NOMO-1 (cell line): ENCODE results near the gene MFF.
A peak's percentile ranks its signal among the peaks of the same experiment; 100 is the strongest.

ENCODE experiments used
- DNase-seq, 2 experiments: peaks; one replicate each; lab custom pipeline; 2025; ENCODE audit not compliant: unreplicated experiment in 2 of 2; lab: John Stamatoyannopoulos, UW

MFF gene, protein sequence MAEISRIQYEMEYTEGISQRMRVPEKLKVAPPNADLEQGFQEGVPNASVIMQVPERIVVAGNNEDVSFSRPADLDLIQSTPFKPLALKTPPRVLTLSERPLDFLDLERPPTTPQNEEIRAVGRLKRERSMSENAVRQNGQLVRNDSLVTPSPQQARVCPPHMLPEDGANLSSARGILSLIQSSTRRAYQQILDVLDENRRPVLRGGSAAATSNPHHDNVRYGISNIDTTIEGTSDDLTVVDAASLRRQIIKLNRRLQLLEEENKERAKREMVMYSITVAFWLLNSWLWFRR

DNA sequence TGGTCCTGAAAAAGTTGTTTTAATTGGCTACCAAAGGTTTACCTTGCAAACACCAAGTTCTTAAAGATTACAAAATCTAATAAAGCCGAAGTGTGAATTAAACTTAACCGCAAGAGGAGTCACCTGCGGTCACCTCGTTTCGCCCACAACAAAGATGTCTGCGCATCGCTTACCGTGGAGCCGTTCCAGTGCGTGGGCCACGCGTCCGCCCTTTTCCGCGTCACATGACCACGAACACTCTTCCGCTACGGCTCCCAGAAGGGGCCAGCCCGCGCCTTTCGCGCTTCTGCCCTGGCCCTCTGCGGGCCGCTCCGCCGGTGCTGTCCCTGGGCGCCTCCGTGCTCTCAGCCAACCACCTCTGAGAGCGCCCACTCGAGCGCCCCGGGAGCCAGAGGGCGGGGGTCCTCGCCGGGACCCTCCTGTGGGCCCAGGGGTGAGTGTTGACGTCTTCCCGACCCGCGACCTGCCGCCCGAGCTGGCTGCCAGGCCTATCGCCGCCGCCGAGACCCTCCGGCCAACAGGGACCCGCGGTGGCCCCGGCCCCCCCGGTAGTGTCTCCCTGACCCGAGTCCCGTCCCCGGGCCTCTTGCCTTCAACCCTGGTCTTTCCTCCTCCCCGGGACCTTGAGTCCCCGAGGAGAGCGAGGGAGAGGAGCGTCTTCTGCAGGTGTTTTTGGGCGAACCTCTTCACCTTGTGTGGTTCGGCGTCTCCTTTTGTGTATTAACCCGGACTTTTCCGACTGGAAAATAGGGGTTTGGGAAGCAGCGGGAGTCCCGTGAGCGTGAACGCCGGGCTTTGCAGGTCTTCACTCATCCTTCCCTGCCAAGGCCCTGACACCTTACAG is at the start of gene MFF:
MFF (plus strand) TSS at position 257 of the 844 bp plus-strand sequence. CDS start 5,415 bp downstream, outside the sequence.
- DNase-seq: peak; percentile 94 to 95

GRCh38 chr2:227280895-227281294 is 44.2 kb upstream of the MFF start:
- DNase-seq: no peak

GRCh38 chr2:227285741-227286236 is 39.3 kb upstream of the MFF start:
- no peak for DNase-seq

- DNase-seq: no peak
Observed at GRCh38 chr2:227287771-227288170, 37.3 kb upstream of the MFF start.

- no peak for DNase-seq
Observed at GRCh38 chr2:227292314-227292713, 32.7 kb upstream of the MFF start.

GRCh38 chr2:227293531-227293930 is 31.5 kb upstream of the MFF start:
- DNase-seq: no peak

GRCh38 chr2:227295806-227296205 is 29.2 kb upstream of the MFF start:
- no peak for DNase-seq

DNA sequence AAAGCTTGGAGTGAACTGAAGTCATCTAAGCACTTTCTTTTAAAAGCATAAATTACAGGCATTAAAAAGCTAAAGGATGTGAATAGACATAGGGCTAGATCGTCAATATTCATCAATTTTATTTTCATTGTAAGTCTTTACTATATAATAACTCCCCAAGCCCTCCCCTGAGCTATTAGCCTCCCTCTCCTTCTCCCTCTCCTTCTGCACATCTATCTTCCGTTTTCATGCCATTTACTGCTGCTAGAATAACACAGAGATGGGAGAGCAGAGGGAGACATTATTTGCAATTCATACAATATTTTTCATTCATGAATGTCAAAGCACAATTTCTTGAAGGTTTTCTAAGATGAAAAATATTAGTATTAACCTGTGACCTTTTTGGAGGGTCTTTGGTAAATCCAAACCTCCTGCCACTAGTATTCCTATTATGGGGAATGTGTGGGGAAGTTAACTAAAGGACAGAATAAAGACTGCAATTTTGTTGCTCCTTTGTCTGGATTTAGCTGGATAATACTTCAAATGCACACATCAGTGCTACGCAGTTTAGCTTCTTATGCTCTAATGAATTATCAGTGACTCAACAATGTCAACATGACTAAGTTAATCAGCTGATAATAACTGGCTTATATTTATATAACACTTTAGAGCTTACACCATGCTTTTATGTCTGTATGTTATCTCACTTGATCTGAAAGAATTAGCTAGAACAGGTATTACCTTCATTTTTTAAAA is 28.2 kb upstream of the MFF start:
- no peak for DNase-seq

DNA sequence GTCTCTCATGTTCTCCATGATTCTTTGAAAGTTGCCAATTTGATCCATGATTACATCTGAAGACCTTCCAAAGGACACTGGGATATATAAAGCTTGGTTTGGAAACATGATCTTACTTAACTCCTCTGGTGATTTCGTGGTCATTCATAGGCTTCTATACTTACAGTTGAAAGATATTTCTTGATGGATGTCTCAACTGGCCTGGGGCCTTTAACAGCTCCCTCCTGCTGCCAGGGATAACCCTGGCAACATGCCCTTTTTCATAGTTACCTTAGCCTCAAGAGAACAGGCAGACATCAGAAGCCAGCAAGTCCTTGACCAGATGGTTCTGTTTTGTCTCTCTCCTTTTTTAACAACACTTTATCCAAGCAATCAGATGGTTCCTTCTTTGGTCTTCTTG is 23.5 kb upstream of the MFF start:
- DNase-seq: no peak

- DNase-seq: no peak
Observed at GRCh38 chr2:227308784-227309183, 16.3 kb upstream of the MFF start.

GRCh38 chr2:227310756-227311110 is 14.3 kb upstream of the MFF start:
- no peak for DNase-seq

- DNase-seq: no peak
Observed at GRCh38 chr2:227311861-227312506, 13.1 kb upstream of the MFF start.

DNA sequence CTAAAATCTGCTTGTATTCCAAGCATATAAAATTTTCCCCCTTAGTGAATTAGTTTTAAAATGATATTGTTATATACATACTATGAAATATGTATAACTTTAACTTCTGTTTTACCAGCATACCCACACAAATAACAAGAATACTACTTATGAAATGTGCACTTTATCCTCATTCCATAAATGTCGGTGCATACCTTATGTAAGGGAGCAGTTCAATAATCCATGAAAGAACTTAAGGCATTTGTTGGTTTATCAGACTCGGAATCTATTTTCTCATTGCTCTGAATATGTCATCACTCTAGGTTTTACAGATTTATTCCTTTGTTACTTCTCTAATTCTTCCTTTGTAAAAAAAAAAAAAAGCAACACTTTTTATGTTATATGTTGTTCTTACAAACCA is 12.5 kb upstream of the MFF start:
- DNase-seq: no peak

GRCh38 chr2:227313310-227313709 is 11.7 kb upstream of the MFF start:
- no peak for DNase-seq

GRCh38 chr2:227317834-227318233 is 7.2 kb upstream of the MFF start:
- no peak for DNase-seq

DNA sequence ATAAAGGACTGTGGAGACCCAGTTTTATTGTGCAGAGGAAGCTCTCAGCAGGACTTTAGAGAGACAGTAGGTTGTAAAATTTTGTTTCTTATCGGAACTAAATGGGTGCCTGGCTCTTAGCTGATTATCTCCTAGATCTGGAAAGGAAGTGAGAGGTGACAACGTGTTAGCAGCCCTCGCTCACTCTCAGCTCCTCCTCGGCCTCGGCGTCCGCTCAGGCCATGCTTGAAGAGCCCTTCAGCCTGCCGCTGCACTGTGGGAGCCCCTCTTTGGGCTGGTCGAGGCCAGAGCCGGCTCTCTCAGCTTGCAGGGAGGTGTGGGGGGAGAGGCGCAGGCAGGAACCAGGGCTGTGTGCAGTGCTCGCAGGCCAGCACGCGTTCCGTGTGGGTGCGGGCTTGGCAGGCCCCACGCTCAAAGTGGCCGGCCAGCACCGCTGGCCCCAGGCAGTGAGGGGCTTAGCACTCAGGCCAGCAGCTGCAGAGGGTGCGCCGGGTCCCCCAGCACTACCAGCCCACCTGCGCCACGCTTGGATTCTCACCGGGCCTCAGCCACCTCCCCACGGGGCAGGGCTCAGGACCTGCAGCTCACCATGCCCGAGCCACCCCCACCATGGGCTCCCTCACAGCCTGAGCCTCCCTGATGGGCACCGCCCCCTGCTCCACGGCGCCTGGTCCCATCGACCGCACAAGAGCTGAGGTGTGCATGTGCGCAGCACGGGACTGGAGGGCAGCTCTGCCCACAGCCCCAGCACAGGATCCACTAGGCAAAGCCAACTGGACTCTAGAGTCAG is 4.6 kb upstream of the MFF start:
- no peak for DNase-seq

DNA sequence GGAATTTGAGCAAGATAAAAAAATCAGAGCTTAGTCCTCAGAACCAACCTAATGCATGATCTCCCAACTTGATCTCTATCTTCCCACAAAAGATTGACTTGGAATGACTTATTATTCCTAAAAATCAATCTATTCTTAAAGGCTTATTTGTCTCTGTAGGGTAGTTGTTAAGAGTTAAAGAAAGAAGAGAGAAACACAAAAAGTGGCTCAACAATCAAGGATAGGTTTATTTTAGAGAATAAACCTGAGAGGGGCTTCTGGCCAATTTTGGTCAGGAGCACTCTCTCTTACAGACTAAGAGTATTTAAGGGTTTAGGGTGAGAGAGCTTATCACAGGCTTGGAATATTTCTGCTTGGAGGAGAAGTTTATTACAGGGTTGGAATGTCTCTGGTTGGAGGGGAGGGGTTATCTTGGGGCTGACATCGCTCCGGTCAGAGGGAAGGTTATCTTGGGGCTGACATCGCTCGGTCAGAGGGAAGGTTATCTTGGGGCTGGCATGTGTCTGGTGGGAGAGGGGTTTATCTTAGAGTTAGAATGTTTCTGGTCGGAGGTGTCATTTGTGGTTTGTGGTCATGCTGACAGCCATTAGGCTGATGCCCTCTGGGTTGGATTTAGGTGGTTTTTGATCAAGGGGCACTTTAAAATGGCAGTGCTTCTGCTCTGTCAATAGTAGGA is 2.4 kb upstream of the MFF start:
- no peak for DNase-seq

- DNase-seq: no peak
Observed at GRCh38 chr2:227323818-227324217, 1.2 kb upstream of the MFF start.

DNA sequence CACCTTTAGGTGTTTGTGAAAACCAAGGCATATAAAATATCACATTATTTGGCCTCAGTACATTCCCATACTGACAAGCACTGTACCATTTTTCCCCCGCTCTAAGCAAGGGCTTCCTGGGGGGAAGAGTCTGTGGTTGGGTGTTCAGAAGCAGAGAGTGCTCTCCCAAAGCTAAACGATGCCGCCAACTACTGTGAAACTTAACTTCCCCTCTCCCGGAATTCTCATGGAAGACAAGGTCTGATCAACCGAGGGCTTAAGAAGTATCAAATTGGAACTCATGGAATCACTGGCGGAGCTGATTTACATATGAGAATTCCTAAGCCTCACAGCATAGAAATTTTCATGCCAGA is 433 bp upstream of the MFF start:
- peak in 1 of 2 experiments; percentile 29 for DNase-seq

DNA sequence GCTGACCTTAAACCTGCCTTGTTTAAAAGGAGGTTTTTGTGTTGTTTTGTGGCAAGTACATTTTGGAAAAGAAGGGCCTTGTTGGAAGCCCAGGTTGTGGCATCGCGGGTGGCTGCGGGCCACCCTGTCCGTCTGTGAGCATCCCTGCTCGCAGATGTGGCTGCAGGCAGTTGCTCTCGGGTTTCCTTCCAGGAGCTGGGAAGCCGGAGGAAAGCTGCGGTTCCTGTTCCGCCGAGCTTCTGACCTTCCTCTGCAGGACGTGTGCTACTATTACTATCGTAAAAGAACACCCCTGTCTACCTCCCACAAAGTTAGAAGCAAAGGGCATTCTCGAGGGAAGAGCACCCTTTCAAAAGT is 766 bp downstream of the MFF start:
- no peak for DNase-seq
